A673 (cell line): ENCODE results near the gene EXOG. TPM values are rescaled to one million over a fixed set of nuclear protein-coding genes. Genes with fewer than 3 reads are reported as not detected.
A peak's percentile ranks its signal among the peaks of the same experiment; 100 is the strongest.

Source experiments
- Bru-seq: library from RNA; stranded (reverse); fragments of 400-500 nt; gene quantifications from one replicate; lab custom pipeline; 2021; lab: Mats Ljungman, UMichigan
- BruChase-seq, 2 experiments: library from RNA; stranded (reverse); fragments of 400-500 nt; gene quantifications; one replicate each; lab custom pipeline; 2021; lab: Mats Ljungman, UMichigan
- BruUV-seq: library from RNA; stranded (reverse); fragments of 400-500 nt; replicated peaks from 2 replicates; lab custom pipeline; 2021; lab: Mats Ljungman, UMichigan
- CTCF ChIA-PET: fragments of 300-600 bp; sonication (Branson Sonifier 250); formaldehyde crosslinking; loops from one replicate; lab custom pipeline; 2022; ENCODE audit warnings: antibody characterized with exemption; lab: Charles Lee
- POLR2A ChIA-PET: fragments of 300-600 bp; sonication (Branson Sonifier 250); formaldehyde crosslinking; loops from one replicate; lab custom pipeline; 2022; ENCODE audit warnings: antibody characterized with exemption; ENCODE audit not compliant: low non-redundant PET; lab: Charles Lee
- DNase-seq: peaks from one replicate; pipeline ENCODE4 v3.0.0-alpha.2; 2015; ENCODE audit warnings: low spot score
- H3K27ac ChIP-seq: fragments of 200-600 bp; sonication (generic); 2 replicates; pipeline ENCODE4 v1.5.1; 2016; ENCODE audit warnings: mixed run types, low read depth, mild to moderate bottlenecking, mixed read lengths, antibody characterized with exemption, low read length; ENCODE audit not compliant: poor library complexity, severe bottlenecking
- H3K27me3 ChIP-seq: fragments of 200-600 bp; sonication (generic); replicated peaks from 2 replicates; pipeline ENCODE4 v1.6.1; 2017; ENCODE audit warnings: mixed run types, low read depth, mild to moderate bottlenecking, mixed read lengths, antibody characterized with exemption, low read length; ENCODE audit not compliant: insufficient read depth, poor library complexity
- H3K36me3 ChIP-seq: fragments of 200-600 bp; sonication (generic); 2 replicates; pipeline ENCODE4 v1.6.1; 2016; ENCODE audit warnings: mixed run types, mild to moderate bottlenecking, mixed read lengths, antibody characterized with exemption, low read length; ENCODE audit not compliant: insufficient read depth, poor library complexity, severe bottlenecking
- H3K4me1 ChIP-seq: fragments of 200-600 bp; sonication (generic); 2 replicates; pipeline ENCODE4 v1.6.1; 2017; ENCODE audit warnings: mixed run types, mild to moderate bottlenecking, mixed read lengths, antibody characterized with exemption, low read length; ENCODE audit not compliant: insufficient read depth, poor library complexity, severe bottlenecking
- H3K4me3 ChIP-seq: fragments of 200-600 bp; sonication (generic); 2 replicates; pipeline ENCODE4 v1.5.1; 2016; ENCODE audit warnings: low read depth, mixed run types, mild to moderate bottlenecking, mixed read lengths, low read length; ENCODE audit not compliant: poor library complexity, severe bottlenecking
- H3K9me3 ChIP-seq: fragments of 200-600 bp; sonication (generic); 2 replicates; pipeline ENCODE4 v1.6.1; 2016; ENCODE audit warnings: mixed run types, low read depth, mild to moderate bottlenecking, mixed read lengths, antibody characterized with exemption, low read length; ENCODE audit not compliant: poor library complexity, severe bottlenecking
- EZH2 ChIP-seq: fragments of 200-600 bp; sonication (generic); IDR thresholded peaks from 2 replicates; pipeline ENCODE4 v1.6.1; 2017; ENCODE audit warnings: borderline replicate concordance, low read depth, mild to moderate bottlenecking, mixed read lengths, antibody characterized with exemption, low read length; ENCODE audit not compliant: poor library complexity, severe bottlenecking
- intact Hi-C: fragments of 100-400 bp; cut with micrococcal nuclease; formaldehyde crosslinking; loops from one replicate; pipeline ENCODE4 v1.10.0; 2022; ENCODE audit not compliant: unreplicated experiment
- long read RNA-seq: library from polyadenylated mRNA; stranded (forward); transcript quantifications from one replicate; pipeline ENCODE4 v2.0.0, GENCODE V29; 2022
- total RNA-seq: library from RNA; stranded (reverse); gene quantifications from 2 replicates; pipeline ENCODE4 v1.2.3, GENCODE V29; 2021
- TF ChIP-seq, protein P1 (sequence below): fragments of 300-800, 200-600 bp; sonication (generic); conservative IDR thresholded peaks from 2 replicates; pipeline ENCODE4 v1.5.1; 2017; ENCODE audit warnings: low read depth, mild to moderate bottlenecking, antibody characterized with exemption, low read length, moderate library complexity, mixed read lengths

Gene EXOG
- total RNA-seq (8.2 and 12.4 TPM in 2 replicates), Bru-seq, nascent RNA (percentile 73 among the genes with signal in this experiment), BruChase-seq, experiment 1, labeled RNA remaining after a 2-hour chase (percentile 73 among the genes with signal in this experiment), BruChase-seq, experiment 2, labeled RNA remaining after a 6-hour chase (percentile 69 among the genes with signal in this experiment)
- long read RNA-seq, partial matches to known transcripts = 1 of 8 reads
- long read RNA-seq, other reads (novel, unspliced or antisense) = 3 of 8 reads

DNA sequence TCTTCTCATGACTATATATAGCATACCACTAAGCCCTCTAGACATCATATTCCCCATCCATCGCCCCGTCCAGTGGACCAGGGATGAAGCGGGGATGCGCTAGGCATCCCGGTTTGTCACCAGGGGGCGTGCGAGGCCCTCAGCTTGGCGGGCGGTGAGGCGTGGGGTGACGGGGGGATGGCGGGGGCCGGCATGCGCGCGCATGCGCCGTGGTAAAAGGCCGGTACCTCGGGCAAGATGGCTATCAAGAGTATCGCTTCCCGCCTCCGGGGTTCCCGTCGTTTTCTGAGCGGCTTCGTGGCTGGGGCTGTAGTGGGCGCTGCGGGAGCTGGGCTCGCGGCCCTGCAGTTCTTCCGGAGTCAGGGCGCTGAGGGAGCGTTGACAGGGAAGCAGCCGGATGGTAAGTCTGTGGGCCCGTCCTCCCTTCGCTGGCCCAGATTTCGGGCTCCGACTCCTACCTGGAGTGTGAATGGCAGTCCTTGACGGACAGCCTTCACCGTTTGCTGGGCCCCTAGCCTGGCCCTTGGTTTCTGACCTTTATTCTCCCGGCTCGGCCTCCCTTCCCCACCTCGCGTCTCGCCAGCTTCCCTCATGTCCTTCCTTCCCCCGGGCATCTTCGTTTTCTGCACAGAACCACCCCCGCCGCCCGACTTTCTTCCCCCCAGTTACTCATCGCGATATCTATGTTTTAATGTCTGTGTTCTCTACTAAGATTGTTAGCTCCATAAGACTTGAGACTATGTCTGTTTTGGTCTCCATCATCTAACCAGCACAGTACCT is at the start of gene EXOG:
EXOG (plus strand) TSS at position 210 of the 780 bp plus-strand sequence; CDS start at position 238, 28 bp downstream.
- peak; percentile 89 for DNase-seq
- peak within 1 kb of the TSS; percentile 56 for H3K4me3 ChIP-seq
- BruUV-seq = TSS peak; percentile 55
- intact Hi-C loops = no loop called here
- no peaks in the 10 kb centered on the region for H3K27me3 ChIP-seq
- H3K9me3 ChIP-seq = no peaks in the 10 kb centered on the region
- TF ChIP-seq, protein P1, sequence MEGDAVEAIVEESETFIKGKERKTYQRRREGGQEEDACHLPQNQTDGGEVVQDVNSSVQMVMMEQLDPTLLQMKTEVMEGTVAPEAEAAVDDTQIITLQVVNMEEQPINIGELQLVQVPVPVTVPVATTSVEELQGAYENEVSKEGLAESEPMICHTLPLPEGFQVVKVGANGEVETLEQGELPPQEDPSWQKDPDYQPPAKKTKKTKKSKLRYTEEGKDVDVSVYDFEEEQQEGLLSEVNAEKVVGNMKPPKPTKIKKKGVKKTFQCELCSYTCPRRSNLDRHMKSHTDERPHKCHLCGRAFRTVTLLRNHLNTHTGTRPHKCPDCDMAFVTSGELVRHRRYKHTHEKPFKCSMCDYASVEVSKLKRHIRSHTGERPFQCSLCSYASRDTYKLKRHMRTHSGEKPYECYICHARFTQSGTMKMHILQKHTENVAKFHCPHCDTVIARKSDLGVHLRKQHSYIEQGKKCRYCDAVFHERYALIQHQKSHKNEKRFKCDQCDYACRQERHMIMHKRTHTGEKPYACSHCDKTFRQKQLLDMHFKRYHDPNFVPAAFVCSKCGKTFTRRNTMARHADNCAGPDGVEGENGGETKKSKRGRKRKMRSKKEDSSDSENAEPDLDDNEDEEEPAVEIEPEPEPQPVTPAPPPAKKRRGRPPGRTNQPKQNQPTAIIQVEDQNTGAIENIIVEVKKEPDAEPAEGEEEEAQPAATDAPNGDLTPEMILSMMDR = peak; percentile 74
- TF ChIP-seq EZH2 = no peak
- ChIA-PET CTCF (interaction anchor here (0.6 to 1.5 kb wide), 5 partner anchors 102 to 535 kb away, joined by 3 to 12 read pairs (median 5); no protein-coding TSS in a partner anchor), POLR2A (interaction anchor here (0.6 kb wide), 3 partner anchors 71 to 241 kb away, joined by 3 to 20 read pairs (median 9); no protein-coding TSS in a partner anchor)
- H3K36me3 ChIP-seq = no peaks in the 10 kb centered on the region
- peak within 1 kb of the TSS; percentile 39 for H3K27ac ChIP-seq
- H3K4me1 ChIP-seq = no peaks in the 10 kb centered on the region

- H3K4me3 ChIP-seq = no peak overlapping the region
- H3K4me1 ChIP-seq = no peaks in the 10 kb centered on the region
- no peaks in the 10 kb centered on the region for H3K27me3 ChIP-seq
- H3K9me3 ChIP-seq = no peaks in the 10 kb centered on the region
- ChIA-PET CTCF (no interaction called here), POLR2A (no interaction called here)
- intact Hi-C loops = no loop called here
- no peak overlapping the region for H3K27ac ChIP-seq
- no peaks in the 10 kb centered on the region for H3K36me3 ChIP-seq
- no peak for TF ChIP-seq EZH2
- TF ChIP-seq, protein P1 = no peak
- BruUV-seq = no TSS peak
- DNase-seq = no peak
Measured at GRCh38 chr3:38446812-38447211, 49.3 kb upstream of the EXOG start.

GRCh38 chr3:38450853-38451252 is 45.3 kb upstream of the EXOG start:
- no peak for DNase-seq
- H3K36me3 ChIP-seq = no peaks in the 10 kb centered on the region
- no TSS peak for BruUV-seq
- no peaks in the 10 kb centered on the region for H3K4me1 ChIP-seq
- ChIA-PET POLR2A (no interaction called here), CTCF (no interaction called here)
- no peaks in the 10 kb centered on the region for H3K27me3 ChIP-seq
- no peak overlapping the region for H3K27ac ChIP-seq
- H3K4me3 ChIP-seq = no peak overlapping the region
- TF ChIP-seq, protein P1 = no peak
- no peak for TF ChIP-seq EZH2
- H3K9me3 ChIP-seq = no peaks in the 10 kb centered on the region
- intact Hi-C loops = no loop called here
